ENCODE data around the gene ETF1. TPM values are rescaled to one million over a fixed set of nuclear protein-coding genes. Genes with fewer than 3 reads are reported as not detected.

The ETF1 gene
- total and polyA plus RNA-seq, 9 of the 15 experiments (the other 6 are each of a cell fraction or from before 2014, with no cell fraction given): 53.7 to 209 (median 164) TPM

- TF ChIP-seq CBX8 (IDR thresholded peaks at IDR 0.05; ENCODE audit: borderline replicate concordance, extremely low read depth, low read depth, low read length, poor library complexity, severe bottlenecking): no peak
- TF ChIP-seq PBX2 (CRISPR knock-in tag; IDR thresholded peaks at IDR 0.05; ENCODE audit: low read depth): no peak
- TF ChIP-seq PBX2 (tag; conservative IDR thresholded peaks at IDR 0.05; ENCODE audit: low read depth): 0 out of 2 replicates have a peak, but pooled peaks have one; percentile 27
- TF ChIP-seq SIN3B (IDR thresholded peaks at IDR 0.05; ENCODE audit: low read depth): no peak
- no peak for TF ChIP-seq SRSF7 (optimal IDR thresholded peaks at IDR 0.05; ENCODE audit: low read depth, low read length)
- TF ChIP-seq PHF21A (IDR thresholded peaks at IDR 0.05; ENCODE audit: borderline replicate concordance, low read depth): no peak
- TF ChIP-seq TCF7 (IDR thresholded peaks at IDR 0.05; ENCODE audit: borderline replicate concordance): no peak
These were observed 36.5 kb upstream of the ETF1 start (continued) for GRCh38 chr5:138579517-138579863.

GRCh38 chr5:138577452-138577851 is 34.4 kb upstream of the ETF1 start:
- intact Hi-C loops (cut with micrococcal nuclease) (loop anchor here (5.0 kb wide), 3 partner anchors 125 to 765 kb away; partner anchors contain the start of gene PAIP2), in situ Hi-C loops (cut with MboI) (no loop called here)
- Histone ChIP-seq H3K4me1 (replicated peaks in 1 of 2; ENCODE audit: control insufficient read depth in 2 of 2, insufficient read depth in 2 of 2, low read length in 2 of 2) (peaks cover 11 to 21% of the 10 kb centered on the region in 2 experiments; a peak in 4 of 5 replicates), H3K79me2 (ENCODE audit: control insufficient read depth, insufficient read depth, low read length) (peaks cover 30% of the 10 kb centered on the region), H3K4me2 (ENCODE audit: insufficient read depth, low read length) (no peak overlapping the region), H3K27ac (ENCODE audit: extremely low read depth, low read depth, low read length) (no peak overlapping the region), H3K9me1 (ENCODE audit: control insufficient read depth, insufficient read depth, low read length) (no peaks in the 10 kb centered on the region), H3K27me3 (ENCODE audit: control insufficient read depth in 2 of 2, insufficient read depth in 2 of 2, low read length in 2 of 2) (no peaks in the 10 kb centered on the region), H3K36me3 (ENCODE audit: control insufficient read depth, insufficient read depth, low read length) (peaks cover 21% of the 10 kb centered on the region), H2AFZ (ENCODE audit: low read depth, low read length) (0 out of 2 replicates have a peak overlapping the region, but pooled peaks have one; percentile 9), H4K20me1 (replicated peaks; ENCODE audit: control insufficient read depth, insufficient read depth, low read length) (no peaks in the 10 kb centered on the region), H3K9ac (ENCODE audit: insufficient read depth in 1 of 2, low read depth in 2 of 2, low read length in 2 of 2) (no peak overlapping the region; a peak in 1 of 4 replicates), H3K9me3 (replicated peaks; ENCODE audit: control insufficient read depth, insufficient read depth, low read depth, low read length) (peaks cover 2% of the 10 kb centered on the region; the same call in 1 of the 2 replicates), H3K4me3 (no peak overlapping the region)
- ChIA-PET CTCF (ENCODE audit: low intra/inter-chr PET ratio) (no interaction called here), POLR2A (interaction anchor here (0.6 kb wide), 4 partner anchors 9 to 828 kb away, joined by 3 read pairs; no protein-coding TSS in a partner anchor)
- 90% methylated on average over 11 of the region's 17 CpGs for WGBS (ENCODE audit: insufficient coverage, low coverage, missing lambda C conversion rate)
- FAIRE-seq (no peak), DNase-seq (ENCODE audit: extremely low read depth in 1 of 4, low spot score in 3 of 4) (no peak), ATAC-seq (no peak)
- no TSS peak for BruUV-seq (replicated peaks)
- TF ChIP-seq ZHX1 (conservative IDR thresholded peaks at IDR 0.05; ENCODE audit: low read length): no peak
- no peak for TF ChIP-seq ZNF175 (CRISPR knock-in tag; IDR thresholded peaks at IDR 0.05; ENCODE audit: low read depth)
- no peak for TF ChIP-seq NCOA6 (IDR thresholded peaks at IDR 0.05)
- no peak for TF ChIP-seq ATF3 (IDR thresholded peaks at IDR 0.05)
- TF ChIP-seq ATF3 (CRISPR knock-in tag; conservative IDR thresholded peaks at IDR 0.05): no peak
- TF ChIP-seq MAX (CRISPR knock-in tag; IDR thresholded peaks at IDR 0.05): no peak
- no peak for TF ChIP-seq SOX6 (IDR thresholded peaks at IDR 0.05)
- no peak for TF ChIP-seq CBX2 (IDR thresholded peaks at IDR 0.05; ENCODE audit: insufficient read depth, low read length, poor library complexity, severe bottlenecking)
